Uterus (tissue), 2 donors: ENCODE results near the gene KNL1.

Source experiments
- POLR2A ChIP-seq, 2 donors: fragments of 450-650 bp; IDR thresholded peaks; one replicate each; pipeline ENCODE4 v1.6.1; 2016; ENCODE audit warnings: antibody characterized with exemption in 2 of 2, mild to moderate bottlenecking in 1 of 2, moderate library complexity in 1 of 2
- TF ChIP-seq, protein P1 (sequence below), 4 experiments: fragments of 200-600 bp in 2 of 4; fragments of 450-650 bp in 2 of 4; sonication (generic) in 2 of 4; IDR thresholded peaks; one replicate each; pipeline ENCODE4 v1.5.1; 2016 to 2019; ENCODE audit warnings: antibody characterized with exemption in 4 of 4, mild to moderate bottlenecking in 2 of 4, moderate library complexity in 1 of 4

- TF ChIP-seq POLR2A (IDR thresholded peaks at IDR 0.05) = no peak
- TF ChIP-seq, protein P1, sequence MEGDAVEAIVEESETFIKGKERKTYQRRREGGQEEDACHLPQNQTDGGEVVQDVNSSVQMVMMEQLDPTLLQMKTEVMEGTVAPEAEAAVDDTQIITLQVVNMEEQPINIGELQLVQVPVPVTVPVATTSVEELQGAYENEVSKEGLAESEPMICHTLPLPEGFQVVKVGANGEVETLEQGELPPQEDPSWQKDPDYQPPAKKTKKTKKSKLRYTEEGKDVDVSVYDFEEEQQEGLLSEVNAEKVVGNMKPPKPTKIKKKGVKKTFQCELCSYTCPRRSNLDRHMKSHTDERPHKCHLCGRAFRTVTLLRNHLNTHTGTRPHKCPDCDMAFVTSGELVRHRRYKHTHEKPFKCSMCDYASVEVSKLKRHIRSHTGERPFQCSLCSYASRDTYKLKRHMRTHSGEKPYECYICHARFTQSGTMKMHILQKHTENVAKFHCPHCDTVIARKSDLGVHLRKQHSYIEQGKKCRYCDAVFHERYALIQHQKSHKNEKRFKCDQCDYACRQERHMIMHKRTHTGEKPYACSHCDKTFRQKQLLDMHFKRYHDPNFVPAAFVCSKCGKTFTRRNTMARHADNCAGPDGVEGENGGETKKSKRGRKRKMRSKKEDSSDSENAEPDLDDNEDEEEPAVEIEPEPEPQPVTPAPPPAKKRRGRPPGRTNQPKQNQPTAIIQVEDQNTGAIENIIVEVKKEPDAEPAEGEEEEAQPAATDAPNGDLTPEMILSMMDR (IDR thresholded peaks at IDR 0.05) = no peak
These were observed 24.9 kb downstream of the KNL1 start for GRCh38 chr15:40618906-40619305.
